RWPE1 (cell line): Measurements from ENCODE around the gene KCND3.
"Not testable (repeated sequence)": the region's sequence is repeated elsewhere in the genome, so short reads cannot be mapped to it uniquely, and the experiment has no call there.

ENCODE experiments used
- CTCF ChIA-PET: fragments of 350-600 bp; sonication (Branson Sonifier 250); formaldehyde crosslinking; extraction: SDS; loops from one replicate; lab custom pipeline; 2021; lab: Yijun Ruan, JAX
- POLR2A ChIA-PET: fragments of 400-600 bp; formaldehyde crosslinking; extraction: SDS; loops from one replicate; lab custom pipeline; 2020; ENCODE audit warnings: antibody characterized with exemption; ENCODE audit not compliant: low non-redundant PET; lab: Yijun Ruan, JAX
- DNase-seq: peaks from one replicate; pipeline ENCODE4 v3.0.0; 2012; ENCODE audit warnings: low spot score
- H3K27ac ChIP-seq: fragments of 450-650 bp; 2 replicates; pipeline ENCODE4 v1.5.1; 2017
- TF ChIP-seq, protein P1 (sequence below): fragments of 450-650 bp; conservative IDR thresholded peaks from 2 replicates; pipeline ENCODE4 v1.5.1; 2017; ENCODE audit warnings: low read depth, mild to moderate bottlenecking

Gene KCND3

DNA sequence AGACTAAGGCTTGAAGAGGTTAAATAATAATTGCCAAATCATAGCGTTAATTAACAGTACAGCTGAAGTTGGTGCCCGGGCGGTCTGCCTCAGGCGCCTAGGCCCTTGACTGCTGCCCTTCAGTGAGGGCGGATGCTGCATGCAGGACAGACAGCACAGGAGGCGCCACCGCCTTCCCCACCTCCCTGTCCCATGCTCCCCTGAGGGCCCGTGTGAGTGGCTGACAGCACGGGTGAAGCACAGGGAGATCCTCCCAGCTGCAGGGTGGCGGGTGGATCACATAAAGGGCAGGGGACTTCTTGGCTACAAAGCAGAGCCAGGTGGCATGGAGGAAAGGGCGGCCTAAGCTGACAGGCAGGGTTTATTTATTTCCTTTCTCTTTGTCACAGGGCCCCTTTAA lies 184.7 kb downstream of the KCND3 start:
- TF ChIP-seq, protein P1, sequence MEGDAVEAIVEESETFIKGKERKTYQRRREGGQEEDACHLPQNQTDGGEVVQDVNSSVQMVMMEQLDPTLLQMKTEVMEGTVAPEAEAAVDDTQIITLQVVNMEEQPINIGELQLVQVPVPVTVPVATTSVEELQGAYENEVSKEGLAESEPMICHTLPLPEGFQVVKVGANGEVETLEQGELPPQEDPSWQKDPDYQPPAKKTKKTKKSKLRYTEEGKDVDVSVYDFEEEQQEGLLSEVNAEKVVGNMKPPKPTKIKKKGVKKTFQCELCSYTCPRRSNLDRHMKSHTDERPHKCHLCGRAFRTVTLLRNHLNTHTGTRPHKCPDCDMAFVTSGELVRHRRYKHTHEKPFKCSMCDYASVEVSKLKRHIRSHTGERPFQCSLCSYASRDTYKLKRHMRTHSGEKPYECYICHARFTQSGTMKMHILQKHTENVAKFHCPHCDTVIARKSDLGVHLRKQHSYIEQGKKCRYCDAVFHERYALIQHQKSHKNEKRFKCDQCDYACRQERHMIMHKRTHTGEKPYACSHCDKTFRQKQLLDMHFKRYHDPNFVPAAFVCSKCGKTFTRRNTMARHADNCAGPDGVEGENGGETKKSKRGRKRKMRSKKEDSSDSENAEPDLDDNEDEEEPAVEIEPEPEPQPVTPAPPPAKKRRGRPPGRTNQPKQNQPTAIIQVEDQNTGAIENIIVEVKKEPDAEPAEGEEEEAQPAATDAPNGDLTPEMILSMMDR = no peak
- ChIA-PET CTCF (no interaction called here), POLR2A (no interaction called here)
- DNase-seq = no peak
- H3K27ac ChIP-seq = no peak overlapping the region

DNA sequence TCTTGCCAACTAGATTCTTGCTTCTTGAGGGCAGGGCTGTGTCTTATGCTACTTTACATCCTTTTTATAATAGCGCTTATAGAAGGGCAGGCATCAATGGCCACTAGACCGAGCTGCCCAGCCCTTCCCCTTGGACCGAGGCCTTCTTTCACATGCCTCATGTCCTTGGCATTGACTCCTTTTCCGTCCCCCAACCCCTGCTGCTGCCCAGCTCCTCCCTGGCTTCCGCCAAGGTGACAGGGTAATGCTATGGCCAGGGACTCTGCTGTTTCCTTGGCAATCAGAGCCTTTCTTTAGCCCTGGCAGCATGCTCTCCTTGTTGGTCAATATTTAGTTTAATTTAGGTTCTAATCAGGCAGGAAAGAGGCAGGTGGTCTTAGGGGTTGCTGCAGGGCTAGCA lies 185.5 kb downstream of the KCND3 start:
- ChIA-PET POLR2A (no interaction called here), CTCF (no interaction called here)
- TF ChIP-seq, protein P1 = no peak
- no peak overlapping the region for H3K27ac ChIP-seq
- no peak for DNase-seq

DNA sequence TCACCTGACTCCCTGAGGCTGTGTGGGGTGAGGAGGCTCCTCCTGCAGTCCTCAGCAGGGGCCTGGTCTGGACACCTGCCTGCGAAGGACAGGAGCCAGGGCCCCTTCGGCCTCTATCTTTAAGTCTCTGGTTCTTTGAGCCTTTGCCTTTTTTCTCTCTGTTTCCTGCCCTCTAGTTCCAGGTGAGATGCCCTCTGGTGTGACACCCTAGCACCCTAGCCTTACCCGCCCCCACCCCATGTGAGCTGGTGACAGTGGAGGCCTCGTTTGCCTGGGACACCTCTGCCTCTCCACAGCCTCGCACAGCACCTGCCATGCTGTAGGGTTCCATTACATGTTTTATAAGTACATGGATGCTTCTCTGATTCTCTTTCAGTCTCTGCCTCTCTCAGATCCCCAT lies 186.5 kb downstream of the KCND3 start:
- no peak overlapping the region for H3K27ac ChIP-seq
- no peak for DNase-seq
- POLR2A ChIA-PET = no interaction called here
- TF ChIP-seq, protein P1 = no peak
- CTCF ChIA-PET = no interaction called here

DNA sequence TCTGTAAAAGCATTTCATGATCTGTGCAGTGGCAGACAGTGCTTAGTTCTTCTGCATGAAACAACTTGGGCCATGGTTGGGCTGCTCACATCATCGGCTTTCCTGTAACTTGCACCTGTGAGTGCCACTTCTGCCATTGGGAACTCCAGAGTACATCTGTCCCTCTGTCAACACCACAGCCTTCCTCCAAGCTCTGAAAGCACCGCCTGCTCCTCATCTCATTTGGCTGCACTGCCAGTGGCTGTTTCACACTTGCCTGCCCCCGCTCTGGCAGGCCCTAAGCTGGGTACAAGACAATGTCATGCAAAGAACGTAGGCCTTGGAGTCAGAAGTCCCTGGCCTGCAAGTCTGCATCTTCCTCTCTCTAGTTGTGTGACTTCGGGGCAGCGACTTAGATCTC lies 187.4 kb downstream of the KCND3 start:
- no peak for DNase-seq
- ChIA-PET CTCF (no interaction called here), POLR2A (no interaction called here)
- H3K27ac ChIP-seq = no peak overlapping the region
- TF ChIP-seq, protein P1 = no peak

DNA sequence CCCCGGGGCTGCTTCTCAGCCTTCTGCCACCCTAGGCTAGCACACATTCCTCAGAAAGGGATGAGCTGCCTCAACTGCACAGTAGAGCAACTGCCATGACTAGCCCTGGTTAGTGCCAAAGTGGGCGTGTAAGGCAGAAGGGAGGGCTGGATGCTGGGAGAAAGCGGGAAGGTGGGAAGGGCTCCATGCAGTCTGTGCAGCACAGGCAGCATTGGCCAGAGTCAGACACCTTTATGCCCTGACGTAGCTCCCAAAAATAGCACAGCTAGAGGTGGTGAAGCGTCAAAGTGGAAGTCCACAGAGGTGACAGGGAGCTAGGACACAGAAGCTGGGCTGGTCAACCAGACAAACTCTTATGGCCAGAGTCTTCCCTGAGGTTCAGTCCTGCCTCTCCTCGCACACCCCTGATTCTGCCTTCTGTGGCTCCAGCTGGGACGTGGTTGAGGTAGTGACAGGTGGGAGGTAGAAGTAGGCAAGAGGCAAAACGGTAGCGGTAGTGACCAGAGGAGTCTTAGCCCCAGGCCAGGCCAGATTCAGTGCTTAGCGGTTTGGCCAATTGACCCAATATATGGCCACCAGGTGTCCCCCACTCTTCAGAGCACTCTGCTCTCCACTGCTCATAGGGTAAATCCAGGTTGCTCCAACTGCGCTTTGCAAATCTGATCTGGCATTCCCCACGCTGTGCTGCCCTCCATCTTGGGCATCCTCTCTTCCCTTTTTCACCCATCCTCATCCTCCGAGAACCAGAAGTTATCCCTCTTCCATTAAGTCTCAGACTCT lies 188.2 kb downstream of the KCND3 start:
- ChIA-PET CTCF (no interaction called here), POLR2A (no interaction called here)
- TF ChIP-seq, protein P1 = no peak
- H3K27ac ChIP-seq = no peak overlapping the region
- no peak for DNase-seq

DNA sequence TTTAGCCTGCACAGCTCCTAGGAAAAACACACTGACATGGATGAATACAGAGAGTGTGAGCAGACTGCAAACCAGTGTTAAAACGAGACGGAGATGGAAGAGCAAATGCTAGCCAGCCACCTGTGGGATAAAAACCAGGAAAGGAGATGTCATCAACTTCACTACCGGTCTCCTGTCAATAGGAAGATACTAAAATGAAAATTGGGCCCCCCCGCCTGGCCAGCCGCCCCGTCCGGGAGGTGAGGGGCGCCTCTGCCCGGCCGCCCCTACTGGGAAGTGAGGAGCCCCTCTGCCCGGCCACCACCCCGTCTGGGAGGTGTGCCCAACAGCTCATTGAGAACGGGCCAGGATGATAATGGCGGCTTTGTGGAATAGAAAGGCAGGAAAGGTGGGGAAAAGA lies 189.7 kb downstream of the KCND3 start:
- DNase-seq, H3K27ac ChIP-seq, POLR2A ChIA-PET, CTCF ChIA-PET: not testable (repeated sequence)

DNA sequence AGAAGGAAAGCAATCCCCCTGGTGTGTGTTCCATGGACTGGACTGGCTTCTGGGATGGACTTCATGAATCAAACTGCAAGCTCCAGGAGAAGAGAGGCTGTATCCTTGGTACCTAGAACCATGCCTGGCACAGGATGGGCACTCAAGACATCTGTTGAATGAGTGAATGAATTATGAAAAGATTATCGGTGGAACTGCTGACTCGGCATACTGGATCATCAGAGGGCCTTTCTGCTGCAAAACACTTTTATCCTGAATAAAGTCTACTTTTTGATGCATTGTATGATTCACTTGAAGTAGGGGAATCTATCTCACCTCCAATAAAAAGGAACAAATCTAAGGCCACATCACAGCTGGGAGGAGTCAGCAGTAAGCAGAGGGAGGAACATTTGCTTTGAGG lies 190.9 kb downstream of the KCND3 start:
- TF ChIP-seq, protein P1 = no peak
- POLR2A ChIA-PET = no interaction called here
- CTCF ChIA-PET = no interaction called here
- H3K27ac ChIP-seq = no peak overlapping the region
- DNase-seq = no peak
